Astrocyte of the hippocampus (primary cell): ENCODE results near the gene MAST1.
"Not testable (repeated sequence)": the region's sequence is repeated elsewhere in the genome, so short reads cannot be mapped to it uniquely, and the experiment has no call there.

Source experiments
- DNase-seq: peaks from one replicate; pipeline ENCODE4 v3.0.0; 2011; ENCODE audit warnings: low read depth, low spot score

The MAST1 gene

GRCh38 chr19:12891553-12892021 lies 53.3 kb downstream of the MAST1 start:
- no peak for DNase-seq

- no peak for DNase-seq
These were observed 55.3 kb downstream of the MAST1 start for GRCh38 chr19:12893582-12893981.

GRCh38 chr19:12896460-12896859 lies 58.1 kb downstream of the MAST1 start:
- no peak for DNase-seq

GRCh38 chr19:12899891-12900518 lies 61.7 kb downstream of the MAST1 start:
- no peak for DNase-seq

- no peak for DNase-seq
These were observed 68.9 kb downstream of the MAST1 start for GRCh38 chr19:12907166-12907565.

- no peak for DNase-seq
These were observed 74.3 kb downstream of the MAST1 start for GRCh38 chr19:12912571-12912970.

GRCh38 chr19:12913011-12913561 lies 74.8 kb downstream of the MAST1 start:
- peak; percentile 83 for DNase-seq

- peak; percentile 26 for DNase-seq
These were observed 75.8 kb downstream of the MAST1 start for GRCh38 chr19:12913851-12914690.

- DNase-seq = not testable (repeated sequence)
These were observed 77.5 kb downstream of the MAST1 start for GRCh38 chr19:12915860-12916259.

GRCh38 chr19:12918253-12918652 lies 79.9 kb downstream of the MAST1 start:
- no peak for DNase-seq

GRCh38 chr19:12921047-12921446 lies 82.7 kb downstream of the MAST1 start:
- no peak for DNase-seq

- no peak for DNase-seq
These were observed 84.6 kb downstream of the MAST1 start for GRCh38 chr19:12922959-12923358.
